ENCODE data around the gene CDK5.
"Not testable (repeated sequence)": the region's sequence is repeated elsewhere in the genome, so short reads cannot be mapped to it uniquely, and the experiment has no call there.

The CDK5 gene

DNA sequence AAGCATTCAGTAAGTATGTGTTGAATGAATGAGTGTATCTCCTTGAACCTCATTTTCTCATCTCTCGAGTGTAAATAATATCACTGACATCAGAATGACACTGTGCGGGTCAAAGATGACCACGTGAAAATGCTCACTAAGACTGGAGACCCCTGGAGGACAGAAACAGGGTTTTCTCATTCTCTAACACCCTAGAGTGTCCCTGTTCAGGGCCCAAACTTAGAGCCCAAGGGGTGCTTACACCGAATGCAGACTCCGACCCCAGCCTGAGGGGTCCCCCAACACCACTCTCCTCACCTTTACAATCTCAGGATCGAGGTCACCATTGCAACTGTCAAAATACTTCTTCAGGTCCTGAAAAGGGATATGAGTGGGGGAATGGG, 1.4 kb downstream of the CDK5 start:
- no peak for DNase-seq

DNA sequence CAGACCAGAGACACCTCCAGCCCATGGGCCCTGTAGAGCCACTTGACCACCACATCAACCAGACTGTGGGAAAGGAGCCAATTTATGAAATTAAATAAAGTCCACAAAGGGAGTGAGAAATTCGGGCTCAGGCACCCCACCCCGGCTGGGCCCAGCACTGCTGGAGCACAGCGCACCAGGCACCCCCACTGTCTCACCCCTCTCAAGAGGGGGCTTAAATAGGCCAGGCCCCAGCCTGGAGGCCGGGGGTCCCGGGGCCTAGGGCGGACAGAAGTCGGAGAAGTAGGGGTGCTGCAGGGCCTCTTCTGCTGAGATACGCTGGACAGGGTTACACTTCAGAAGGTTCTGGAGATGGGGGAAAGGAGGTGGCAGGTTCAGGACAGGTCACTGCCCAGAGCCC, 3.9 kb downstream of the CDK5 start:
- DNase-seq = no peak

DNA sequence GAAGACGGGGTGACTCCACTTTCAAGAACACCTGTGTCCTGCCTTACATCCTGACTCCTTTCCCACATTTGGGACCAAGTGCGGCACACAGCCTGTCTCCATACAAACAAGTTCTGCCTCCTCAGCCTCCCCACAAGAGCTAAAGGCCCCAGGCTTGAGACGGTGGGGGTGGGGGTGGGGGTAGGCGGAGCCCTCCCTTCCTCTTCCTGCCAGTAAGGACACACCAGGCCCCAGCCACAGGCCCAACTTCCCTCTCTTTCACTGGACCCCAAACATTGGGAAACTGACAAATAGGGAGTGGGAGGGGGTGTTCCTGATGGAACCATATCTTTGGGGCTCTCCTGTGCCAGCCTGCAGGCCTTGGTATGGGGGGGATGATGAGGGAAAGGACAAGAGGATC, 4.6 kb downstream of the CDK5 start:
- no peak for DNase-seq

DNA sequence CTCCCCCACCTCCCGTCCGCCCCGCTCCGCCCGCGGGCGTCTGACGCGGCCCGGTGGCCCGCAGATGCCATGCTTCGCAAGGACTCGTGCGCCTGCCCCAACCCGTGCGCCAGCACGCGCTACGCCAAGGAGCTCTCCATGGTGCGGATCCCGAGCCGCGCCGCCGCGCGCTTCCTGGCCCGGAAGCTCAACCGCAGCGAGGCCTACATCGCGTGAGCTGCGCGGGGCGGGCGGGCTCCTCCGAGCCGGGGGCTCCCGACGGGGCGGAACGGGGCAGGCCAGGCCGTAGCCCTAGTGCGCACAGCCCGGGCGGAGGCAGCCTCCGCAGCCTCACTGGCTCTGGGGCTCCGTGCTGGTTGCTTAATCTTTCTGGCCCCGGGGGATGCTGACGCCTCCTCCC, 6.6 kb downstream of the CDK5 start:
- DNase-seq = no peak

DNA sequence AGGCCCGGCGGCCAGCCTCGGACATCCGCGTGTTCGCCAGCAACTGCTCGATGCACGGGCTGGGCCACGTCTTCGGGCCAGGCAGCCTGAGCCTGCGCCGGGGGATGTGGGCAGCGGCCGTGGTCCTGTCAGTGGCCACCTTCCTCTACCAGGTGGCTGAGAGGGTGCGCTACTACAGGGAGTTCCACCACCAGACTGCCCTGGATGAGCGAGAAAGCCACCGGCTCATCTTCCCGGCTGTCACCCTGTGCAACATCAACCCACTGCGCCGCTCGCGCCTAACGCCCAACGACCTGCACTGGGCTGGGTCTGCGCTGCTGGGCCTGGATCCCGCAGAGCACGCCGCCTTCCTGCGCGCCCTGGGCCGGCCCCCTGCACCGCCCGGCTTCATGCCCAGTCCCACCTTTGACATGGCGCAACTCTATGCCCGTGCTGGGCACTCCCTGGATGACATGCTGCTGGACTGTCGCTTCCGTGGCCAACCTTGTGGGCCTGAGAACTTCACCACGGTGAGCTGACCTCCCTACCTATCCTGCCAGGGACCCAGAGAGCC, 8.7 kb downstream of the CDK5 start:
- no peak for DNase-seq

DNA sequence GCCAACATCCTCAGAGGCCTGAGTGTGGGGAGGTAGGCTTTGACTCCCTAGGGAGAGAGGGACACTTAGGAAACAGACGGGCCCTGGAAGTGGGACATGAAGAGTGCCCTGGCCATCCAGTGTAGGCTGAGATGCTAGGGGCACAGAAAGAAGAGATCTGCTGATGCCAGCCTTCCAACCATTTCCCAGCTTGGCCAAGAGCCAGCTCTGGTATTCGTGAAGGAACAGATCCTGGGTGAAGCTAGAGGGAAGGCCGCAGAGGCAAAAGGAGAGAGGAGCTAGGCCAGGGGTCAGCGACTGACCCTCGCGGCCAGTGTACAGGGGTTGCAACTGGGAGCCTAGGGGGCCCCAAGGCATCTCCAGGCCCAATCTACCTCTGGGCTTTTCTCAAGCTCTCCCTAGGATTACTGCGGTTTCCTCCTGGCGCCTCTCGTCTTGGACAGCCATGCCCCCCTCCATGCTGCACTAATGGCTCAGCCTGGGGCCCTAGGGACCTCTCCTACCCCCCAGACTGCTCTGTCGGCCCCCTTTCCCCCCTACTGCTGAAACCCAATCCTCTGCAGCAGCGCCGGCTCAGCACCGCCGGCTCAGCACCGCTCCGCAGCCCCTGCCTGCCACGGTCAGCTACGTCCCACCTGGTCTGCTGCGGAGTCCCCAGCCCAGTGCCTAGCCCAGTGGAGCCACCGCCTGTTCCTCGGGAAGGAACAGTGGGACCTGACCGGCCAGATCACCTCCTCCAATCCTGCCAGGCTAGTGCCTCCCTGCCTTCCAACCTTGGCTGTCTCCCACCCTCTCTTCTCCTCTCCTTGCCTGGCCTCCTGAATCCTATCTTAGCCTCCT, 9.5 kb downstream of the CDK5 start, which contains the start of gene ASIC3:
TSS of gene ASIC3 (plus strand) at position 556 of the 840 bp plus-strand sequence. CDS start 355 bp downstream, outside the sequence.
- no peak for DNase-seq

DNA sequence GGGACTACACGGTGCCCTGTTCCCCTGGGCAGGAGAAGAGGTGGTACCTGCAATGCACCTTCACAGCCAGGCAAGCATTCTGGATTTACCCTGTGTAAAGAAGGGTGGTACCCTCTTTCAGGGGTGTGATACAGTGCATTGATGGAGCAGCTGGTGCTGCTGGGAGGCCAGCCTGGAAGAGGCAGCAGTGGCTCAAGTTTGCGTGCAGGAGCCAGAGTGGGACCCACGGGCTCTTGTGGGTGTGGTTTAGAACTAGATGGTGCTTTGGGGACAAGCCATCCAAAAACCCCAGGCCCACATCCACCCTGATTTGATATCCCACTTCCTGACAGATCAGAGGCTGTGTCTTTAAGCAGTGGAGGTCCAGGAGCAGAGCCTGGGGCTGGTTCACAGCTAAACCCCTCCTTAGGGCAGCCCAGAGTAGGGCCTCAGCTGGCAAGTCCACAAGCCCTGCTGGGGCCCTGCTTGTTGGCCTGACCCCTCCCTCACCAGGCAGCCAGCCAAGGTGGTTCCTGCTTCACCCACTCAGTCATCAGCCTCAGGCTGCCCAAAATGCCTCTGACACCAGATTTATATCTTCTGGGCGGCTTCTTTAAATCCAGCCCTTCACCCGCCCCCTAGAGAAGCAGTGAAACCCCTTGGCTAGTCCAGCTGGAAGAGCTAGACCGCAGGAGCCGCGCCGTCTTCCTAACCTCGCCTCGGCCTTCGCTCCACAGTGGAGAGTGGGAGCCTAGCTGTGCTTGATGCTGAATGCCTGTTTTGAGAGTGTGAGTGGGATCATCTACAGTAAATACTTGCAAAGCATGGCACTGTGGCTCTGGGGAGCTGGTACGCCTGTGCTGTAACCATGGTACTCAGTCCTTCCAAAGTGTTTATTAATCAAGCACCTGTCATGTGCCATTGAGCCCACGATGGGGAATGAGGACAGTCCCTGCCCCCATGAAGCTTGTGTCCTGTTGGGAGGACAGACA, 10.8 kb downstream of the CDK5 start:
- DNase-seq = no peak

DNA sequence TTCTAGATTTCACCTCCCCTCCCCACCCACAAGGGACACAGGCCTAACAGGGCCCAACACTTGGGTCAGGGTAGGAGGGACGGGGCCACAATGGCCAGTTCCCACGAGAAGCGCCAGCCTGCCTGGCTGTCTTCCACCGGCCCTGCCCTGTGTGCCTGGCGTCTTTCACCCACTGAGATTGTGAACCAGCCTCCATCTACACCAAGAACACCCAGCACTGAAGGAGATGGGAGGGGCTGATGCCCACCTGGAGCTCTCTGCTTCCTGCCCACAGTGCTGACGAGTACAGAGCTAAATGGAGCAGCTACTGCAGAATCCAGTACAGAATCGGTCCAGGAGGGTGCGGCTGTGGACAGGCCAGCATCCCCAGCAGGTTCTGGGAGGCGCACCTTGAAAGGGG, 11.7 kb downstream of the CDK5 start:
- DNase-seq = no peak

DNA sequence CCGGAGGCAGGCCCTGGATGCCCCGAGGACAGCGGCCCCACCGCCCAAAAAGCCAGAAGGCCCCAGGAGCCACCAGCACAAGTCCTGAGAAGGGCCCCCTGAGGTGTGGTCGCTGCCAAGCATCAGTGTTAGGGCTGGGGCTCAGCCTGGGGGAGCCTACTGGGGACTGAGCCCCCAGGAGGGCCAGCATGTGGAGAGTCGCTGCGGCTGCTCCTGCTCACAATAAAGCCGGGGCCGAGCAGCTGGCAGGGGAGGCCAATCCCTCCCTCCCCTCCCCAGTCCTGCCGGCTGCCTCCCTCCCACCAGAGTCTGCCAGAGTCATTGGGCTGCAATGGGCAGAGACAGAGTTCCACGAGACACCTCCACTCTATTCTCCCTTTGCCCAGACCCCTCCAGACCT, 12.4 kb downstream of the CDK5 start:
- DNase-seq = no peak

DNA sequence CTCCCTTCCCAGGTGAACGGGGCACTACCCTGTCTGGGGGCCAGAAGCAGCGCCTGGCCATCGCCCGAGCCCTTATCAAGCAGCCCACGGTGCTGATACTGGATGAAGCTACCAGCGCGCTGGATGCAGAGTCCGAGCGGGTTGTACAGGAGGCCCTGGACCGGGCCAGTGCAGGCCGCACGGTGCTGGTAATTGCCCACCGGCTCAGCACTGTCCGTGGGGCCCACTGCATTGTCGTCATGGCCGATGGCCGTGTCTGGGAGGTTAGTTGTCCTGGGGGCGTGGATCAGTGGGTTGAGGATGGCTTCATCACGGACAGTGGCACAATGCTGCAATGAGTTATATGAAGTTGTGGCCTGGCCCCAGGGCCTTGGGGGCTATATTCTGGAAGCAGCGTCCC, 13.7 kb downstream of the CDK5 start:
- DNase-seq = no peak

DNA sequence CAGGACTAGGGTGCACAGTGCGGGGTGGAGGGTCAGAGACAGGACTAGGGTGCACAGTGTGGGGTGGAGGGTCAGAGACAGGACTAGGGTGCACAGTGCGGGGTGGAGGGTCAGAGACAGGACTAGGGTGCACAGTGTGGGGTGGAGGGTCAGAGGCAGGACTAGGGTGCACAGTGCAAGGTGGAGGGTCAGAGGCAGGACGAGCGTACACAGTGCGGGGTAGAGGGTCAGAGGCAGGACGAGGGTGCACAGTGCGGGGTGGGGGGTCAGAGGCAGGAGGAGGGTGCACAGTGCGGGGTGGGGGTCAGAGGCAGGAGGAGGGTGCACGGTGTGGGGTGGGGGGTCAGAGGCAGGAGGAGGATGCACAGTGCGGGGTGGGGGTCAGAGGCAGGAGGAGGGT, 14.2 kb downstream of the CDK5 start:
- not testable (repeated sequence) for DNase-seq

DNA sequence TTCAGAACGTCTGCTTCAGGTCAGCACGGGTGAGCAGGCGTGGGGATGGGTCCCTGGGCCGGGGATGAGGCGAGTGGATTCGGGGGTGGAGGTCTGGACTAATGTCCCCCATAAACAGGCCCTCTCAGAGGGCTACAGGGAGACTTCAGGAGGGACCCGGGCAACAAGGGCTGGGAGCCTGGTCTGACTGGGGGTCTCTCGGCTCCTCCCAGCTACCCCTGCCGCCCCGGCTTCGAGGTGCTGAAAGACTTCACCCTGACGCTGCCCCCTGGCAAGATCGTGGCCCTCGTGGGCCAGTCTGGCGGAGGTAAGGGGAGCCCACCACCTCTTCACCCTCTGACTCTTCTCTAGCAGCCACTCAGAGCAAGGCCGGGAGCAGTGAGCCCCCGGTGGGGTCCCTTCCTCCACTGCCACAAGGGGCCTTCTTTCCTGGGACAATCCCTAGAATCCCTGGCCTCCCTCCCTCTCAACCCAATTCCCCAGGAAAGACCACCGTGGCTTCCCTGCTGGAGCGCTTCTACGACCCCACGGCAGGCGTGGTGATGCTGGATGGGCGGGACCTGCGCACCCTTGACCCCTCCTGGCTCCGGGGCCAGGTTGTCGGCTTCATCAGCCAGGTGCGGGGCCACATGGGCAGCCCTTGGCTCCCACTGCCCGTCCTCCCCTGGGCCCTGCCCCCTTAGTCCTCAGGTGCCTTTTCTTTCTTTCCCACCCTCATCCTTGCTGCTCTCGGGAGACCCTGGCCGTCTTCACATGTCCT, 16.9 kb downstream of the CDK5 start:
- no peak for DNase-seq

DNA sequence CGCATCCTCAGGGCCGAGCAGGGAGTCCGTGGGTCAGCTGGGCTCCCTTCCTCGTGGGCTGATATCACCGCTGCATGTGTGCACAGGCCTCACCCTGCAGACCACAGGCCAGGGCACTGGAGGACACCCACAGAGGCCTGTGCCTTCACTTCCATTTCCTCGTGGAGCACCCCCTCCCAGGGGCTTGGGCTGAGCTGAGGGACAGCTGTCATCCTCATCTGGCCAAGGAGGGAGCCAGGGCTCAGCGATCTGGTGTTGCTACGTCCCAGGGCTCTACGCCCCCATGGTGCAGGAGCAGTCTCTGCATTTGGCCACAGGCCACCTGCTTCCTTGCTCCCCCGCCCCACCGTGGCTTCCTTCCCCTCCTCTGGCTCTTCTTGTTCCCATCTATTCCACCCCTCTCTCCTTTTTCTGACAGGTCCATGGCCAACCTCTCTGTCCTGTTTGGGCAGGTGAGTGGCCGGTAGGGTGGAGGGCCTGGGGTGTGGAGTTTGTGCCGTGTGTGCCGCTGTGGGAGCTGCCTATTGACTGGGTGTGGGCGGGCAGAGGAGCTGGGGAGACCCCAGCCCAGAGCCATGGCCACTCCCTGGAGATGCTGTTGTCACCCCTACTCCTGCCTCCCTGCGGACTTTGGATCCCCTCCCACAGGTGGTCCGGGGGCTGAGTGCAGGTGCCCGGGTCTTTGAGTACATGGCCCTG, 17.7 kb downstream of the CDK5 start:
- no peak for DNase-seq

DNA sequence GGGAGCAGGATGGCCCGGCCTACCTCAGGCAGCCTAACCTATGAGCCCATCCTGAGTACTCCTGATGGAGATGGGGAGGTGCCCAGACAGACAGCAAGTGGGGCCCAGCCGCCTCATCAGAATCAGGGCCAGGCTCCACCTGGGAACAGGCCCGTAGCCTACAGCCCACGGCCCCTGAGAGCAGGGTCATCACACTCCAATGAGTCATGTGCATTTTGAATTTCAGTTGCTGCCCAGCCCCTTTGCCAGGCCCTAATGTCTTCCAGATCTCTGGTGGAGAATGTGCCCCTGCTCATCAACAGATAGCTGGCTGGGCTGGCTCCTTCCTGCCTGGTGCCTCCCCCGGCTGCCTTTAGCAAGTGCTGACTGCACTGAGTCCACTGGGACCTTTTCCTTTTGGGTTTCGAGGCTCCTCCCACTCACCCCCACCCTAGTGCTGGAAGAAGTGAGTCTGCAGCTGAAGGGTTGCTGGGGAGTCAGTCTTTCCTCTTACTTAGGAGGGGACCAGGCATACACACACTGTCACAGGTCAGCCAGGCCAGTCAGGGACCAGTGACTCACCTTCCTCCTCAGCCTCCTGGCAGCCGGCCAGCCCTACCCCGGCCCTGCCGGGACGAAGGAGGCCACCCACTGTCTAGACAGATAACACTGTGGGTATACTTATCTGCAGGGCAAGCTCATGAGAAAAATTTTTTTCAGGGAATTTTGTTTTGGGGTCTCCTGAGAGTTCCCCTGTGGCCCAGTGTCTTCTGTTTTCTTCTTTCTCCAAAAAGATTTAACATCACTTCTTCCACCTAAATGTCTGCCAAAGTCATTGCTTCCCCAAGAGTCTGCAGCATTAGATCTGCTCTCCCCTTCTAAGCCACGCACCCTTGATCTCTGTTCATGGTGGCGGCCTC, 18.5 kb downstream of the CDK5 start:
- no peak for DNase-seq

DNA sequence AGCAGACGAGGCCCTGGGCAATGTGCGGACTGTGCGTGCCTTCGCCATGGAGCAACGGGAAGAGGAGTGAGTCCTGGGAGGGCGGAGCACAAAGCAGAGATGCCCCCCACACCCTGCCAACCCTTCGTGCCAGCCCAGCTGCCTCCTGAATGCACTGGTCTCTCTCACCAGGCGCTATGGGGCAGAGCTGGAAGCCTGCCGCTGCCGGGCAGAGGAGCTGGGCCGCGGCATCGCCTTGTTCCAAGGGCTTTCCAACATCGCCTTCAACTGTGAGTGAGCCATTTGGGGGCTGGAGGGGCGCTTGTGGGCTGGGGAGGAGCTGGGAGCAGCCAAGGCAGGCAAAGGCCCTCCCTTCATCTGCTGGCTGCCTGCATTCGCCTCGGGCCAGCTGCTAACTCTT, 21.8 kb downstream of the CDK5 start:
- DNase-seq = no peak

DNA sequence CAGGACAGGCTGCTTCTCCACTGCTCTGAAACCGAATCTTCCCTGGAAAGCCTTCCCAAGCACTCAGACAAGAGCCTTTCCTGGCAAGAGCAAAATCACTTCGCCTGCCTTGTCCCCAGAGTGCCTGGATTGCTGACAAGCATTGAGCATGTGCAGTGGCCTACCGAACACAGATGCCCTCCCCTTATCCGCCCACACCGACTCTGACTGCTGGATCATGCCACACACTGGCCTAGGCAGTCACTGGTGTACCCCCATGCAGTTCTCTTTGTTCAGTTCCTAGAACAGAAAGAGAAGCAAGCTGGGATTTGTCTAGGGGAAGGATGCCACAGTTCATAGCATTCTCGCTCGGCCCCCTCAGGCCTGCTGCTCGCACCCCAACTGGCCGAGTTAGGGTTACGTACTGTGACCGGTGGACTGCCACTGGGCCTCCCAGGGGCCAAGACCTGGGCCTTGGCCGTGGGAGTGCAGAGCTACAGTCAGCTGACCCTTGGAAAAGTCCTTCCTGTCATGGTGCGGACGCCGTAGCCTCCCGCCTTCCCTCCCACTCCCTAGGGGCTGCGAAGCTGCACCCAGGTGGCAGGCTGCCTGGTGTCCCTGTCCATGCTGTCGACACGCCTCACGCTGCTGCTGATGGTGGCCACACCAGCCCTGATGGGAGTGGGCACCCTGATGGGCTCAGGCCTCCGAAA, 22.5 kb downstream of the CDK5 start:
- no peak for DNase-seq

DNA sequence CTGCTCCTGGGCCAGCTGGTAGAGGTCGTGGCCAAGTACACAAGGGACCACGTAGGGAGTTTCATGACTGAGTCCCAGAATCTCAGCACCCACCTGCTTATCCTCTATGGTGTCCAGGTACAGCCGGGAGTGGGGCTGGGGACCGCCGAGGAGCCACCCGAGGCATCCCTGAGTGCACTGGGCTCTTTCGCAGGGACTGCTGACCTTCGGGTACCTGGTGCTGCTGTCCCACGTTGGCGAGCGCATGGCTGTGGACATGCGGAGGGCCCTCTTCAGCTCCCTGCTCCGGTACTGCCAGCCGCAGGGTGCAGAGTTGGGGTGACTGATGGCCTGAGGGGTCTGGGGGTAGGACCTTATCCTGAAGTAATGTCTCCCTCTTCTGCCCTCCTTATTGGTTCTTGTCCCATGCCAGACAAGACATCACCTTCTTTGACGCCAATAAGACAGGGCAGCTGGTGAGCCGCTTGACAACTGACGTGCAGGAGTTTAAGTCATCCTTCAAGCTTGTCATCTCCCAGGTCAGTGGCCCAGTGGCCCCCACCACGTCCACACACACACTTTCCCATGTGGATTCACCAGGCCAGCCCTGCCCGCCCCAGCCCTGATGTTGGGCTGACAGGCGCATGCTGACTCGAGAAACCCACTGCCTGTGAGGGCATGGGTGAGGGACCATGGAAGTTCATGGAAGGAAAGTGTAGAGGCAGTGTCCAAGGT, 23.2 kb downstream of the CDK5 start:
- no peak for DNase-seq

DNA sequence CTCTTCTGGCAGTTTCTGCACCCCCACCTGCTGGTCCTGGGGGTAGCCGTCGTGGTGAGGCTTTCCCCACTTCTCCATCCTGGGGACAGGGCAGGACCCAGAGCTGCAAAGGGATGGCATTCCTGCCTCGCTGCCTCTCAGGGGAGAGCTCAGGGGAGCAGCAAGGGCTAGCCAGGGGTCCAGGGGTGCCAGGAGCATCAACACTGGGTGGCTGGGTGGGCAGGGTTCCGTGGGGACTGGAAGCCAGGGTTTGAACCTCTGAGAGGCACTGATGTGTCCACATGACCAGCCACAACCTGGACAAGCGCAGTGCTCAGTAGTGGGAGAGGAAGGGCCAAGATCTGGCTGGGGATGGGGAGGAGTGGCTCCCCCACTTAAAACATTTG, 23.8 kb downstream of the CDK5 start:
- DNase-seq = no peak

DNA sequence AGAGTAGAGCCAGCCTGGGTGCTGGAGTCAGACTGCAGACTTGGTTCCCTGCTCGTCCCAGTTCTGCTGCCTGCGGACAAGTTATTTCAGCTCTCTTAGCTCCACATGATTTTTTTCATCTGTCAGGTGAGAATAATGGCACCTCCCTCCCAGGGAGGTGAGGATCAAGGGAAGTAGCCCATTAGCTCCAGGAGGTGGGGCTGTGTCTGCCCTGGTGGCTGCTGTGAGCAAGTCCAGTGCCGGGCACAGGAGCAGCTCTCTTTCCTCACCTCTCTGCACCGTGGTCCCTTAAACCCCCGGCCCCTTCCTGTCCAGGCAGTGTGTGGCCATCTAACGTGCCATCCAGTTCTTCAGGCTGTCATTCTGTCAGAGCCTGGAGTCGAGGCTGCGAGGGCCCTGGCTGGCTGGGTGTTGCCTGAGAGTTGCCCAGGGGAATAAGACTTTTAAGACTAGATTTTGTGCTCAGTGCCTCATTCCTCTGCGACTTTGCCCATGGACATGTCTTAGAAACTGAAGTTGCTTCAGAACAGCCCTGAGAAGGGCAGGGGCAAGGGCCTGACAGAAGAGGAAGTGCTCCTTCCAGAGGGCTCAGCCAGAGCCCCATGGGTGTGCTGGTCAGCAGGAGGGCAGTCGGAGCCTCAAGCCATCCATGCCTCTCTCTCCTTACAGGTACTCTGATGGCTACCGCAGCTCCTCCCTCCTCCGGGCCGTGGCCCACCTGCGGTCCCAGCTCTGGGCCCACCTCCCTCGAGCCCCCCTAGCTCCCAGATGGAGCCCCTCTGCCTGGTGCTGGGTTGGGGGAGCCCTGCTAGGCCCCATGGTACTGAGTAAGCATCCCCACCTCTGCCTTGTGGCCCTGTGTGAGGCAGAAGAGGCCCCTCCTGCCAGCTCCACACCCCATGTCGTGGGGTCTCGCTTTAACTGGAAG, 24.5 kb downstream of the CDK5 start:
- no peak for DNase-seq
